ENCODE data around the gene IFT20. TPM values are rescaled to one million over a fixed set of nuclear protein-coding genes. Genes with fewer than 3 reads are reported as not detected.

Gene IFT20
- total and polyA plus RNA-seq, 2 donors from 2014 or later = 37.5 to 52.6 TPM

GRCh38 chr17:28317966-28318758, 17.1 kb downstream of the IFT20 start:
- H3K9ac ChIP-seq (ENCODE audit: low read length in 3 of 3) = peak overlapping the region in 1 of 3 donors; percentile 35
- no peak for FAIRE-seq

GRCh38 chr17:28317099-28317965, 17.9 kb downstream of the IFT20 start:
- Histone ChIP-seq H3K9me3 (ENCODE audit: control insufficient read depth in 2 of 3, insufficient read depth in 1 of 3, low read length in 3 of 3) (no peaks in the 10 kb centered on the region), H3K9ac (ENCODE audit: low read length in 3 of 3) (no peak overlapping the region)
- TF ChIP-seq CTCF (IDR thresholded peaks at IDR 0.05; ENCODE audit: borderline replicate concordance, extremely low read depth, insufficient read depth) = no peak

More at GRCh38 chr17:28317966-28318758, 17.1 kb downstream of the IFT20 start:
- intact Hi-C loops (cut with DNase I) = no loop called here
- no peaks in the 10 kb centered on the region for H3K27me3 ChIP-seq (ENCODE audit: control insufficient read depth, insufficient read depth, low read length)
- no peaks in the 10 kb centered on the region for H3K9me3 ChIP-seq (ENCODE audit: control insufficient read depth in 2 of 3, insufficient read depth in 1 of 3, low read length in 3 of 3)
- peak in 4 of 5 donors; percentile 30 to 74 (median 42) for DNase-seq
- H3K4me1 ChIP-seq (ENCODE audit: control insufficient read depth in 2 of 3, insufficient read depth in 2 of 3, low read depth in 1 of 3, low read length in 3 of 3) = peaks cover 0 to 12% (median 3%) of the 10 kb centered on the region in 3 donors
- no peaks in the 10 kb centered on the region for H3K36me3 ChIP-seq (ENCODE audit: control insufficient read depth in 2 of 3, insufficient read depth in 3 of 3, low read length in 3 of 3)
- no peak for TF ChIP-seq CTCF (IDR thresholded peaks at IDR 0.05; ENCODE audit: borderline replicate concordance, extremely low read depth, insufficient read depth)
- no peak overlapping the region for H3K27ac ChIP-seq (ENCODE audit: low read depth in 2 of 2, low read length in 2 of 2)
- H3K4me3 ChIP-seq (ENCODE audit: low read length in 3 of 3) = peak overlapping the region; percentile 58 to 71 (median 60)

GRCh38 chr17:28315846-28316705, 19.2 kb downstream of the IFT20 start:
- FAIRE-seq (no peak), DNase-seq (peak in 1 of 5 donors; percentile 22)
- H3K4me1 ChIP-seq (ENCODE audit: control insufficient read depth in 2 of 3, insufficient read depth in 2 of 3, low read depth in 1 of 3, low read length in 3 of 3) = peaks cover 0 to 12% (median 3%) of the 10 kb centered on the region in 3 donors
- no peak for TF ChIP-seq CTCF (IDR thresholded peaks at IDR 0.05; ENCODE audit: borderline replicate concordance, extremely low read depth, insufficient read depth)
- no peaks in the 10 kb centered on the region for H3K36me3 ChIP-seq (ENCODE audit: control insufficient read depth in 2 of 3, insufficient read depth in 3 of 3, low read length in 3 of 3)
- no peak overlapping the region for H3K27ac ChIP-seq (ENCODE audit: low read depth in 2 of 2, low read length in 2 of 2)
- intact Hi-C loops (cut with DNase I) = no loop called here
- H3K4me3 ChIP-seq (ENCODE audit: low read length in 3 of 3) = no peak overlapping the region
- H3K9ac ChIP-seq (ENCODE audit: low read length in 3 of 3) = no peak overlapping the region
- no peaks in the 10 kb centered on the region for H3K9me3 ChIP-seq (ENCODE audit: control insufficient read depth in 2 of 3, insufficient read depth in 1 of 3, low read length in 3 of 3)
- no peaks in the 10 kb centered on the region for H3K27me3 ChIP-seq (ENCODE audit: control insufficient read depth, insufficient read depth, low read length)

More at GRCh38 chr17:28317099-28317965, 17.9 kb downstream of the IFT20 start:
- no peak overlapping the region for H3K4me3 ChIP-seq (ENCODE audit: low read length in 3 of 3)
- peaks cover 0 to 12% (median 3%) of the 10 kb centered on the region in 3 donors for H3K4me1 ChIP-seq (ENCODE audit: control insufficient read depth in 2 of 3, insufficient read depth in 2 of 3, low read depth in 1 of 3, low read length in 3 of 3)
- intact Hi-C loops (cut with DNase I) = no loop called here
- no peak overlapping the region for H3K27ac ChIP-seq (ENCODE audit: low read depth in 2 of 2, low read length in 2 of 2)
- H3K27me3 ChIP-seq (ENCODE audit: control insufficient read depth, insufficient read depth, low read length) = no peaks in the 10 kb centered on the region
- FAIRE-seq (no peak), DNase-seq (no peak)
- no peaks in the 10 kb centered on the region for H3K36me3 ChIP-seq (ENCODE audit: control insufficient read depth in 2 of 3, insufficient read depth in 3 of 3, low read length in 3 of 3)

Data from kidney (tissue), 14 donors.